H1 (cell line): Measurements from ENCODE around the gene MR1. TPM values are rescaled to one million over a fixed set of nuclear protein-coding genes. Genes with fewer than 3 reads are reported as not detected.

Source experiments
- CTCF ChIA-PET: fragments of 300-600 bp; sonication (Branson Sonifier 250); formaldehyde crosslinking; loops from one replicate; lab custom pipeline; 2021; ENCODE audit not compliant: partially characterized antibody; lab: Charles Lee
- POLR2A ChIA-PET: fragments of 300-600 bp; sonication (Branson Sonifier 250); formaldehyde crosslinking; loops from one replicate; lab custom pipeline; 2021; ENCODE audit warnings: inconsistent platforms; ENCODE audit not compliant: partially characterized antibody; lab: Charles Lee
- DNase-seq, 2 experiments: peaks; one replicate each; pipeline versions ENCODE4 v3.0.0 to v3.0.0-alpha.2; 2010 to 2022; ENCODE audit warnings: low spot score in 2 of 2, low read depth in 1 of 2, mixed read lengths in 1 of 2
- FAIRE-seq: peaks from 2 replicates; lab custom pipeline; 2011; peaks lifted over from hg19 to GRCh38; lab: Jason Lieb, UNC
- H2AFZ ChIP-seq: 2 replicates; pipeline ENCODE4 v1.8.1; 2012; ENCODE audit warnings: low read length, inconsistent platforms
- H2AK5ac ChIP-seq: 2 replicates; pipeline ENCODE4 v1.6.1; 2013; ENCODE audit warnings: low read depth, low read length
- H2BK120ac ChIP-seq: replicated peaks from 2 replicates; pipeline ENCODE3; 2013; ENCODE audit warnings: low read depth, low read length, inconsistent platforms
- H2BK12ac ChIP-seq: 2 replicates; pipeline ENCODE4 v1.6.1; 2013; ENCODE audit warnings: low read depth, low read length
- H2BK15ac ChIP-seq: 2 replicates; pipeline ENCODE4 v1.6.1; 2013; ENCODE audit warnings: low read length
- H2BK20ac ChIP-seq: 2 replicates; pipeline ENCODE4 v1.6.1; 2013; ENCODE audit warnings: low read length
- H2BK5ac ChIP-seq: 2 replicates; pipeline ENCODE4 v1.6.1; 2013; ENCODE audit warnings: low read depth, low read length
- H3K14ac ChIP-seq: 2 replicates; pipeline ENCODE4 v1.6.1; 2013; ENCODE audit warnings: inconsistent platforms; ENCODE audit not compliant: insufficient read length
- H3K18ac ChIP-seq: 2 replicates; pipeline ENCODE4 v1.6.1; 2013; ENCODE audit warnings: low read length; ENCODE audit errors: extremely low read depth
- H3K23ac ChIP-seq: 2 replicates; pipeline ENCODE4 v1.6.1; 2013; ENCODE audit warnings: inconsistent platforms; ENCODE audit not compliant: insufficient read length
- H3K23me2 ChIP-seq: 2 replicates; pipeline ENCODE4 v1.6.1; 2013; ENCODE audit warnings: low read depth, low read length
- H3K27ac ChIP-seq: 2 replicates; pipeline ENCODE4 v1.6.1; 2011; ENCODE audit warnings: low read depth, low read length, inconsistent platforms
- H3K27me3 ChIP-seq, 4 experiments: replicated peaks in 1 of 4; 1 replicate in 1 of 4; 2 replicates in 3 of 4; pipeline versions ENCODE4 v1.6.1 to v1.8.1; 2011 to 2013; ENCODE audit warnings: low read length in 3 of 4, mild to moderate bottlenecking in 3 of 4, inconsistent platforms in 2 of 4, mixed read lengths in 2 of 4, moderate library complexity in 1 of 4; ENCODE audit not compliant: control insufficient read depth in 3 of 4, insufficient read depth in 3 of 4; ENCODE audit errors: extremely low read depth in 1 of 4
- H3K36me3 ChIP-seq, 4 experiments: 2 replicates each; pipeline versions ENCODE4 v1.6.1 to v1.8.1; 2011 to 2013; ENCODE audit warnings: mild to moderate bottlenecking in 4 of 4, low read length in 3 of 4, moderate library complexity in 2 of 4, control low read depth in 1 of 4, inconsistent platforms in 1 of 4; ENCODE audit not compliant: insufficient read depth in 4 of 4, control insufficient read depth in 2 of 4
- H3K4ac ChIP-seq: replicated peaks from 2 replicates; pipeline ENCODE3; 2013; ENCODE audit warnings: low read length, low read depth, mixed read lengths, inconsistent platforms; ENCODE audit not compliant: insufficient read length
- H3K4me1 ChIP-seq, 4 experiments: replicated peaks in 1 of 4; 1 replicate in 1 of 4; 2 replicates in 3 of 4; pipeline versions ENCODE4 v1.6.1 to v1.8.1; 2011 to 2013; ENCODE audit warnings: low read length in 3 of 4, inconsistent platforms in 2 of 4, mixed read lengths in 1 of 4; ENCODE audit not compliant: insufficient read depth in 4 of 4, control insufficient read depth in 3 of 4
- H3K4me2 ChIP-seq, 2 experiments: 2 replicates each; pipeline versions ENCODE4 v1.6.1 to v1.8.1; 2011 to 2013; ENCODE audit warnings: low read depth in 2 of 2, low read length in 2 of 2, control low read depth in 1 of 2, inconsistent platforms in 1 of 2, mild to moderate bottlenecking in 1 of 2; ENCODE audit not compliant: insufficient read depth in 1 of 2
- H3K4me3 ChIP-seq, 4 experiments: fragments of 200-600, 300-600 bp in 1 of 4; sonication (generic), shearing (Covaris generic), sonication (Bioruptor Twin) in 1 of 4; 2 replicates each; pipeline versions ENCODE4 v1.5.1 to v1.8.1; 2011 to 2016; ENCODE audit warnings: low read length in 4 of 4, low read depth in 3 of 4, control low read depth in 2 of 4, inconsistent platforms in 2 of 4, mild to moderate bottlenecking in 2 of 4, mixed read lengths in 1 of 4, moderate library complexity in 1 of 4; ENCODE audit not compliant: insufficient read depth in 2 of 4; ENCODE audit errors: extremely low read depth in 1 of 4
- H3K56ac ChIP-seq: replicated peaks from 2 replicates; pipeline ENCODE3; 2013; ENCODE audit warnings: low read depth, mild to moderate bottlenecking, mixed read lengths, low read length, inconsistent platforms; ENCODE audit not compliant: insufficient read length
- H3K79me1 ChIP-seq: 2 replicates; pipeline ENCODE4 v1.6.1; 2013; ENCODE audit warnings: low read depth, low read length, control low read depth
- H3K79me2 ChIP-seq, 2 experiments: 2 replicates each; pipeline versions ENCODE4 v1.6.1 to v1.8.1; 2012 to 2013; ENCODE audit warnings: low read length in 2 of 2, mild to moderate bottlenecking in 2 of 2, inconsistent platforms in 1 of 2; ENCODE audit not compliant: insufficient read depth in 2 of 2, control insufficient read depth in 1 of 2
- H3K9ac ChIP-seq, 4 experiments: replicated peaks in 1 of 4; 1 replicate in 1 of 4; 2 replicates in 3 of 4; pipeline versions ENCODE4 v1.6.1 to v1.8.1; 2011 to 2013; ENCODE audit warnings: low read depth in 3 of 4, low read length in 3 of 4, control low read depth in 2 of 4, mild to moderate bottlenecking in 2 of 4, moderate library complexity in 2 of 4, inconsistent platforms in 1 of 4; ENCODE audit errors: extremely low read depth in 1 of 4
- H3K9me3 ChIP-seq, 2 experiments: 2 replicates each; pipeline versions ENCODE4 v1.6.1 to v1.8.1; 2012 to 2013; ENCODE audit warnings: mild to moderate bottlenecking in 2 of 2, moderate library complexity in 2 of 2, control low read depth in 1 of 2, inconsistent platforms in 1 of 2, low read depth in 1 of 2, low read length in 1 of 2, mixed read lengths in 1 of 2; ENCODE audit not compliant: insufficient read depth in 2 of 2
- H4K20me1 ChIP-seq, 2 experiments: replicated peaks in 1 of 2; 2 replicates each; pipeline versions ENCODE3 to v1.8.1; 2011 to 2013; ENCODE audit warnings: inconsistent platforms in 2 of 2, low read length in 2 of 2, mild to moderate bottlenecking in 1 of 2; ENCODE audit not compliant: insufficient read depth in 2 of 2, control insufficient read depth in 1 of 2
- H4K5ac ChIP-seq: 2 replicates; pipeline ENCODE4 v1.6.1; 2013; ENCODE audit warnings: low read length, low read depth, mixed read lengths, inconsistent platforms; ENCODE audit not compliant: insufficient read length
- H4K8ac ChIP-seq: 2 replicates; pipeline ENCODE4 v1.8.0; 2013; ENCODE audit warnings: mild to moderate bottlenecking, moderate library complexity, low read length, inconsistent platforms; ENCODE audit not compliant: insufficient read depth; ENCODE audit errors: extremely low read depth
- H4K91ac ChIP-seq: replicated peaks from 2 replicates; pipeline ENCODE3; 2013; ENCODE audit warnings: low read length, mixed read lengths, inconsistent platforms; ENCODE audit not compliant: insufficient read length
- CTCF ChIP-seq, 3 experiments: IDR thresholded peaks; 1 replicate in 2 of 3; 2 replicates in 1 of 3; pipeline versions ENCODE4 v1.5.1 to v1.6.1; 2011; ENCODE audit warnings: low read length in 3 of 3, mild to moderate bottlenecking in 3 of 3, inconsistent platforms in 2 of 3, low read depth in 1 of 3, moderate library complexity in 1 of 3; ENCODE audit not compliant: insufficient read depth in 1 of 3; ENCODE audit errors: control extremely low read depth in 1 of 3
- EZH2 ChIP-seq: fragments of 200-600 bp; sonication (generic); IDR thresholded peaks from 2 replicates; pipeline ENCODE4 v1.7.1; 2012; ENCODE audit warnings: low read depth, mild to moderate bottlenecking, moderate library complexity, low read length, inconsistent platforms; ENCODE audit not compliant: severe bottlenecking
- KDM1A ChIP-seq: fragments of 200-600, 300-600 bp; sonication (generic); IDR thresholded peaks from 2 replicates; pipeline ENCODE4 v1.7.1; 2016; ENCODE audit warnings: mild to moderate bottlenecking, low read length, borderline replicate concordance
- KDM4A ChIP-seq: IDR thresholded peaks from one replicate; pipeline ENCODE4 v1.7.1; 2012; ENCODE audit warnings: low read depth, mild to moderate bottlenecking, moderate library complexity, low read length, inconsistent platforms; ENCODE audit not compliant: severe bottlenecking
- PHF8 ChIP-seq: fragments of 200-600 bp; sonication (generic); conservative IDR thresholded peaks from 2 replicates; pipeline ENCODE4 v1.7.1; 2012; ENCODE audit warnings: low read depth, mild to moderate bottlenecking, inconsistent platforms, low read length, moderate library complexity
- RNF2 ChIP-seq: fragments of 200-900, 300-1000 bp; sonication (generic); IDR thresholded peaks from 2 replicates; pipeline ENCODE4 v1.7.1; 2016; ENCODE audit warnings: borderline replicate concordance, low read depth, mild to moderate bottlenecking, antibody characterized with exemption, low read length; ENCODE audit not compliant: poor library complexity, severe bottlenecking; ENCODE audit errors: missing control alignments
- SAP30 ChIP-seq: fragments of 300-600 bp; sonication (generic); IDR thresholded peaks from 2 replicates; pipeline ENCODE4 v1.7.1; 2012; ENCODE audit warnings: low read length, moderate library complexity, mild to moderate bottlenecking, inconsistent platforms; ENCODE audit not compliant: insufficient read depth, insufficient replicate concordance
- TAF1 ChIP-seq: IDR thresholded peaks from 2 replicates; pipeline ENCODE4 v1.6.1; 2011; ENCODE audit warnings: mild to moderate bottlenecking, low read depth, low read length
- WGBS, 2 experiments: shearing (Covaris generic) in 1 of 2; methylation state at CpG; one replicate each; pipeline versions ENCODE4 v1.1.6 to v1.1.7; 2013 to 2015; ENCODE audit warnings: low lambda C conversion rate in 2 of 2, mixed read lengths in 2 of 2, inconsistent platforms in 1 of 2, low coverage in 1 of 2, missing lambda C conversion rate in 1 of 2; ENCODE audit not compliant: insufficient replicate concordance in 2 of 2, insufficient coverage in 1 of 2, insufficient read length in 1 of 2; ENCODE audit errors: extremely low coverage in 1 of 2, missing lambda C conversion rate in 1 of 2; 5-methylcytosine and 5-hydroxymethylcytosine counted together
- polyA plus RNA-seq, 7 experiments: library from polyadenylated mRNA; depleted of rRNA in 3 of 7; stranded (reverse) in 5 of 7; unstranded in 2 of 7; fragments of >200 nt in 5 of 7; fragments of 200-250 nt in 2 of 7; gene quantifications; 1 replicate in 5 of 7; 2 replicates in 1 of 7; 4 replicates in 1 of 7; pipeline versions ENCODE4 v1.2.1 to v1.2.3, GENCODE V29; 2011 to 2013; ENCODE audit warnings: missing spikeins in 2 of 7, mixed read lengths in 2 of 7
- total RNA-seq: library from RNA; stranded (reverse); fragmentation: NEBNext Ultra II Directional; extraction: Animal tissue kit (Norgen Biotek cat#: 25700); gene quantifications from 2 replicates; pipeline ENCODE4 v1.2.1, GENCODE V29; 2021
- TF ChIP-seq, protein P1 (sequence below): IDR thresholded peaks from 2 replicates; pipeline ENCODE4 v1.6.1; 2012; ENCODE audit warnings: inconsistent platforms

Gene MR1
- total and polyA plus RNA-seq, 2 of the 8 experiments (the other 6 are each of a cell fraction or from before 2014, with no cell fraction given): 0.09 TPM; not detected in 1

- no peak overlapping the region for H3K4ac ChIP-seq
- H3K14ac ChIP-seq: no peak overlapping the region
- no peak overlapping the region for H3K4me2 ChIP-seq
- H2BK5ac ChIP-seq: no peak overlapping the region
- no peaks in the 10 kb centered on the region for H4K20me1 ChIP-seq
- H3K56ac ChIP-seq: no peak overlapping the region
- no peak overlapping the region for H2AK5ac ChIP-seq
- no peaks in the 10 kb centered on the region for H3K9me3 ChIP-seq
- H4K8ac ChIP-seq: no peak overlapping the region
- CTCF ChIA-PET: interaction anchor here (0.8 to 1.6 kb wide), 6 partner anchors 11 to 109 kb away, joined by 3 to 6 read pairs (median 3); no protein-coding TSS in a partner anchor
- no peak overlapping the region for H3K9ac ChIP-seq
- H3K18ac ChIP-seq: no peak overlapping the region
- DNase-seq: no peak
- H3K4me3 ChIP-seq: no peak overlapping the region
- no peak overlapping the region for H3K23ac ChIP-seq
- no peaks in the 10 kb centered on the region for H3K79me1 ChIP-seq
- H2BK120ac ChIP-seq: no peak overlapping the region
- no peak overlapping the region for H4K5ac ChIP-seq
- H3K79me2 ChIP-seq: no peaks in the 10 kb centered on the region
- no peak overlapping the region for H4K91ac ChIP-seq
- no peak overlapping the region for H2BK12ac ChIP-seq
- H2BK15ac ChIP-seq: no peak overlapping the region
- no peaks in the 10 kb centered on the region for H3K36me3 ChIP-seq
- H2BK20ac ChIP-seq: no peak overlapping the region
- no peak overlapping the region for H3K27ac ChIP-seq
- H3K4me1 ChIP-seq: no peaks in the 10 kb centered on the region; a peak in 1 of 7 replicates
- no peak overlapping the region for H2AFZ ChIP-seq
- no peak for FAIRE-seq
- POLR2A ChIA-PET: interaction anchor here (1.5 to 1.6 kb wide), 2 partner anchors 33 to 42 kb away, joined by 3 to 6 read pairs; no protein-coding TSS in a partner anchor
- WGBS, 2 experiments: 70% methylated on average over 3 of the region's 3 CpGs; no CpG with 5 or more reads in 1 of the 2 experiments
- no peaks in the 10 kb centered on the region for H3K27me3 ChIP-seq
- no peaks in the 10 kb centered on the region for H3K23me2 ChIP-seq
- TF ChIP-seq TAF1 (no peak), CTCF (IDR thresholded peaks at IDR 0.05; ENCODE audit: control extremely low read depth in 1 of 3, insufficient read depth in 1 of 3, low read depth in 1 of 3, low read length in 3 of 3) (no peak), KDM1A (no peak), PHF8 (no peak), KDM4A (no peak), RNF2 (no peak), EZH2 (no peak), SAP30 (no peak)
- TF ChIP-seq, protein P1, sequence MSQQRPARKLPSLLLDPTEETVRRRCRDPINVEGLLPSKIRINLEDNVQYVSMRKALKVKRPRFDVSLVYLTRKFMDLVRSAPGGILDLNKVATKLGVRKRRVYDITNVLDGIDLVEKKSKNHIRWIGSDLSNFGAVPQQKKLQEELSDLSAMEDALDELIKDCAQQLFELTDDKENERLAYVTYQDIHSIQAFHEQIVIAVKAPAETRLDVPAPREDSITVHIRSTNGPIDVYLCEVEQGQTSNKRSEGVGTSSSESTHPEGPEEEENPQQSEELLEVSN: no peak
These were observed 23.3 kb downstream of the MR1 start for GRCh38 chr1:181057079-181057478.
